GM18951 (cell line): ENCODE results near the gene TTC21B.
"Not testable (repeated sequence)": the region's sequence is repeated elsewhere in the genome, so short reads cannot be mapped to it uniquely, and the experiment has no call there.

Experiments used
- POLR2A ChIP-seq: IDR thresholded peaks from 4 replicates; pipeline ENCODE4 v1.6.1; 2011; ENCODE audit warnings: mild to moderate bottlenecking; ENCODE audit not compliant: insufficient read length, insufficient read depth; ENCODE audit errors: extremely low read depth
- in situ Hi-C: fragments of 300-500 bp; cut with MboI; formaldehyde crosslinking; loops from one replicate; pipeline ENCODE4 v1.12.0; 2022; ENCODE audit warnings: low sequenced_read_pairs, mixed read lengths, inconsistent platforms; ENCODE audit not compliant: unreplicated experiment

TTC21B gene

GRCh38 chr2:165953655-165954606 lies at the start of gene TTC21B:
TTC21B (minus strand) TSS chr2:165953776; CDS start chr2:165953705, 71 bp downstream.
- in situ Hi-C loops: no loop called here
- TF ChIP-seq POLR2A: peak; percentile 82

- no peak for TF ChIP-seq POLR2A
- in situ Hi-C loops: no loop called here
Observed at GRCh38 chr2:166000401-166000800, 46.8 kb upstream of the TTC21B start.

- TF ChIP-seq POLR2A: no peak
- in situ Hi-C loops: no loop called here
Observed at GRCh38 chr2:165990846-165991245, 37.3 kb upstream of the TTC21B start.

GRCh38 chr2:165989851-165990250 lies 36.3 kb upstream of the TTC21B start:
- in situ Hi-C loops: no loop called here
- TF ChIP-seq POLR2A: no peak

- in situ Hi-C loops: no loop called here
Observed at GRCh38 chr2:165985120-165985519, 31.5 kb upstream of the TTC21B start.

GRCh38 chr2:165972161-165972560 lies 18.6 kb upstream of the TTC21B start:
- in situ Hi-C loops: not testable (repeated sequence)

More at GRCh38 chr2:165985120-165985519, 31.5 kb upstream of the TTC21B start:
- TF ChIP-seq POLR2A: no peak

GRCh38 chr2:165970663-165971062 lies 17.1 kb upstream of the TTC21B start:
- in situ Hi-C loops: no loop called here
- no peak for TF ChIP-seq POLR2A

GRCh38 chr2:165969227-165969626 lies 15.7 kb upstream of the TTC21B start:
- in situ Hi-C loops: no loop called here
- TF ChIP-seq POLR2A: no peak

- TF ChIP-seq POLR2A: no peak
- in situ Hi-C loops: no loop called here
Observed at GRCh38 chr2:165967746-165968145, 14.2 kb upstream of the TTC21B start.

- no peak for TF ChIP-seq POLR2A
- in situ Hi-C loops: no loop called here
Observed at GRCh38 chr2:165961818-165962217, 8.2 kb upstream of the TTC21B start.

- TF ChIP-seq POLR2A: no peak
- in situ Hi-C loops: no loop called here
Observed at GRCh38 chr2:165959371-165959770, 5.8 kb upstream of the TTC21B start.

- no peak for TF ChIP-seq POLR2A
- in situ Hi-C loops: no loop called here
Observed at GRCh38 chr2:165958313-165958960, 4.9 kb upstream of the TTC21B start.

GRCh38 chr2:165957030-165957675 lies 3.6 kb upstream of the TTC21B start:
- TF ChIP-seq POLR2A: no peak
- in situ Hi-C loops: no loop called here
